Right lobe of liver (tissue), 6 donors: ENCODE measurements around the gene NDUFS8. TPM values are rescaled to one million over a fixed set of nuclear protein-coding genes. Genes with fewer than 3 reads are reported as not detected.

Experiments used
- ATAC-seq, 4 donors: fragments of 200-7000 bp; cut with Tn5 transposase; one replicate each; pipeline ENCODE4 v1.9.1; 2020; ENCODE audit warnings: mild to moderate bottlenecking in 4 of 4, moderate library complexity in 4 of 4
- DNase-seq, 3 donors: peaks; one replicate each; pipeline ENCODE4 v3.0.0-alpha.2; 2020
- H3K27ac ChIP-seq, 3 donors: fragments of 200-600 bp; one replicate each; pipeline ENCODE4 v1.8.0; 2022
- H3K27me3 ChIP-seq, 2 donors: fragments of 200-600 bp; one replicate each; pipeline ENCODE4 v1.8.0; 2022
- H3K36me3 ChIP-seq, 4 donors: fragments of 200-600 bp; sonication (generic) in 1 of 4; one replicate each; pipeline versions ENCODE4 v1.5.1 to v1.8.0; 2017 to 2022; ENCODE audit warnings: control low read depth in 1 of 4
- H3K4me1 ChIP-seq, 4 donors: fragments of 200-600 bp; sonication (generic) in 1 of 4; one replicate each; pipeline versions ENCODE4 v1.5.1 to v1.8.0; 2017 to 2022; ENCODE audit warnings: control low read depth in 1 of 4
- H3K4me3 ChIP-seq, 3 donors: fragments of 200-600 bp; one replicate each; pipeline ENCODE4 v1.8.0; 2022
- H3K9me3 ChIP-seq, 4 donors: fragments of 200-600 bp; sonication (generic) in 1 of 4; one replicate each; pipeline versions ENCODE4 v1.5.1 to v1.8.0; 2017 to 2022; ENCODE audit warnings: control low read depth in 1 of 4
- POLR2A ChIP-seq: fragments of 450-650 bp; IDR thresholded peaks from one replicate; pipeline ENCODE4 v1.6.1; 2017; ENCODE audit warnings: antibody characterized with exemption, mild to moderate bottlenecking
- WGBS: methylation state at CpG from one replicate; pipeline ENCODE4 v1.1.6; 2018; ENCODE audit warnings: low coverage, low lambda C conversion rate; ENCODE audit not compliant: insufficient coverage; ENCODE audit errors: missing lambda C conversion rate; 5-methylcytosine and 5-hydroxymethylcytosine counted together
- intact Hi-C, 2 donors: fragments of 100-400 bp; cut with DNase I; formaldehyde crosslinking; loops; one replicate each; pipeline versions ENCODE4 v1.11.2 to v1.14.1; 2022
- total RNA-seq, 6 experiments: library from RNA; depleted of rRNA in 2 of 6; stranded (reverse); fragments of >200 nt in 2 of 6; fragmentation: NEBNext Ultra II Directional in 3 of 6; extraction: Animal tissue kit (Norgen Biotek cat#: 25700) in 3 of 6; gene quantifications; one replicate each; pipeline versions ENCODE4 v1.1.0 to v1.2.4, GENCODE V29; 2016 to 2023
- TF ChIP-seq, protein P1 (sequence below), 4 donors: fragments of 200-600 bp in 3 of 4; fragments of 450-650 bp in 1 of 4; IDR thresholded peaks; one replicate each; pipeline versions ENCODE4 v1.5.1 to v1.8.0; 2016 to 2022; ENCODE audit warnings: antibody characterized with exemption in 4 of 4, mild to moderate bottlenecking in 2 of 4
- donor health status: DM: no; HTN: yes; CAD: no.
- donor health status: DM: no; HTN: no; CAD: no.
- donor health status: DM: no; HTN: no; CAD: no.
- donor health status: DM: no; HTN: yes; CAD: no.
- donor health status: DM: no; HTN: yes; CAD: no.

The NDUFS8 gene
- total RNA-seq, 6 experiments from 2014 or later: 61.9 to 159 (median 88.4) TPM

DNA sequence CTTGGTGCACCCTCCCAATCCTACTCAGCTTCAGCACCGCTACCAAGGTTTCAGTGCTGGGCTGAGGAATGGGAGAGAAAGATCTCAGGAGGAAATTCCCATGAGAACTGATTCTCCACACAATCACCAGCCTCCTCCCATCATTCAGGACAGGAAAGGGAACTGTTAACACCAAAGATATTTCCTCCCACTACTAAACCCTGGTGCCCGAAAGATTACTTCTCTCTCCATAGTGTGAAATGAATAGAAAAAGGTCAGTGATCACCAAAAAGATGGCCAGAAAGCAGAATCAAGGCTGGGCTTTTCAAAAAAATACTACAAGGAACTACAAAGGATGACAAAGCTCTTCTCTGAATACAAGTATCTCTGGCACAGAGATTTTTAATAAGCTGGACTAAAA lies 34.4 kb downstream of the NDUFS8 start:
- H3K27me3 ChIP-seq: no peaks in the 10 kb centered on the region
- no peak overlapping the region for H3K27ac ChIP-seq
- H3K36me3 ChIP-seq: peaks cover 0 to 93% (median 45%) of the 10 kb centered on the region in 4 donors
- no peaks in the 10 kb centered on the region for H3K9me3 ChIP-seq
- ATAC-seq: peak in 3 of 4 donors; percentile 28 to 34 (median 29)
- intact Hi-C loops: no loop called here
- 62% methylated on average over 2 of the region's 2 CpGs for WGBS
- TF ChIP-seq POLR2A: no peak
- TF ChIP-seq, protein P1, sequence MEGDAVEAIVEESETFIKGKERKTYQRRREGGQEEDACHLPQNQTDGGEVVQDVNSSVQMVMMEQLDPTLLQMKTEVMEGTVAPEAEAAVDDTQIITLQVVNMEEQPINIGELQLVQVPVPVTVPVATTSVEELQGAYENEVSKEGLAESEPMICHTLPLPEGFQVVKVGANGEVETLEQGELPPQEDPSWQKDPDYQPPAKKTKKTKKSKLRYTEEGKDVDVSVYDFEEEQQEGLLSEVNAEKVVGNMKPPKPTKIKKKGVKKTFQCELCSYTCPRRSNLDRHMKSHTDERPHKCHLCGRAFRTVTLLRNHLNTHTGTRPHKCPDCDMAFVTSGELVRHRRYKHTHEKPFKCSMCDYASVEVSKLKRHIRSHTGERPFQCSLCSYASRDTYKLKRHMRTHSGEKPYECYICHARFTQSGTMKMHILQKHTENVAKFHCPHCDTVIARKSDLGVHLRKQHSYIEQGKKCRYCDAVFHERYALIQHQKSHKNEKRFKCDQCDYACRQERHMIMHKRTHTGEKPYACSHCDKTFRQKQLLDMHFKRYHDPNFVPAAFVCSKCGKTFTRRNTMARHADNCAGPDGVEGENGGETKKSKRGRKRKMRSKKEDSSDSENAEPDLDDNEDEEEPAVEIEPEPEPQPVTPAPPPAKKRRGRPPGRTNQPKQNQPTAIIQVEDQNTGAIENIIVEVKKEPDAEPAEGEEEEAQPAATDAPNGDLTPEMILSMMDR (IDR thresholded peaks at IDR 0.05): no peak
- DNase-seq: peak in 1 of 3 donors; percentile 22
- H3K4me1 ChIP-seq: no peaks in the 10 kb centered on the region
- no peak overlapping the region for H3K4me3 ChIP-seq

DNA sequence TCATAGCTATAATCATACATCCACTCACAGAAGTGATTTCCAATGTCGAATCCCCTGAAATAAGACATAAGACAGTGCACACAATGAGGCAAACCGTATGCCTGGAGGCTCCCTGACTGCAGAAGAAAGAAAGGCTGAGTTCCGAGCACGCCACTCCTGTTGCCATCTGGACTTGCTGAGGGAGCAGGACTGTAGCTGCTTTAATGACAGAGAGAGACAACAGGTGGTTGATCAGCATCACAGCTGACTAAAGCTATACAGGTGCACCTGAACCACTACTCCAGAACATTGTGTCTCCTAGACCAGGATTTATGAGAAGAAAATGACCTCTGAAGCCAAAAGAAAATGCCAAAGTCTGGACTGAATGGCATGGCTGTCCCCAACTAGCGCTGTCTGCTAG lies 35.4 kb downstream of the NDUFS8 start:
- ATAC-seq (no peak), DNase-seq (peak in 1 of 3 donors; percentile 11)
- Histone ChIP-seq H3K27ac (no peak overlapping the region), H3K36me3 (peaks cover 0 to 95% (median 53%) of the 10 kb centered on the region in 4 donors), H3K27me3 (no peaks in the 10 kb centered on the region), H3K4me1 (no peaks in the 10 kb centered on the region), H3K9me3 (no peaks in the 10 kb centered on the region), H3K4me3 (no peak overlapping the region)
- intact Hi-C loops: no loop called here
- WGBS: 91% methylated on average over 5 of the region's 5 CpGs
- no peak for TF ChIP-seq POLR2A
- TF ChIP-seq, protein P1 (IDR thresholded peaks at IDR 0.05): no peak

DNA sequence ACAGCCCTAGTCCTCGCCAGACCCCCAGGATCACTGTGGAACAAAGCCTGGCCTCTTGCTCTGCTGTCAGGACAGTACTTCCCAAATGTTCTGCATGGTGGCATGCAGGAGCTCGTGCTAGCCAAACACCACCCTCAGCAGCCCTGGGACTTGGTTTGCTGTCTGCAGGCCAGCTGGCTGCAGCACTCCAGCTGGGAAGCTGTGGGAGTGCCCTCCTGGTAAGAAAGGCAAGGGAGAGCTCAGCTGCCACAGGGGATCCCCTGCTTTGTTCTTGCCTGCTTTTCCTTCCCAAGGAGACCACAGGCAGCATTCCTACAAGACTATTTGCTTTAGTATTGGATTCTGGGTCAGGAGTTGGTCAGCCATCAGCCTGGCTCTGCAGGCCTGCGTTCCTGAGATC lies 36.3 kb downstream of the NDUFS8 start:
- ATAC-seq (peak in 2 of 4 donors; percentile 30 to 32), DNase-seq (peak in 1 of 3 donors; percentile 41)
- no peak overlapping the region for H3K27ac ChIP-seq
- H3K4me3 ChIP-seq: no peak overlapping the region
- WGBS: no CpG with 5 or more reads among the region's 3 CpGs
- intact Hi-C loops: no loop called here
- no peaks in the 10 kb centered on the region for H3K27me3 ChIP-seq
- no peaks in the 10 kb centered on the region for H3K9me3 ChIP-seq
- peaks cover 0 to 93% (median 52%) of the 10 kb centered on the region in 4 donors for H3K36me3 ChIP-seq
- no peak for TF ChIP-seq POLR2A
- TF ChIP-seq, protein P1 (IDR thresholded peaks at IDR 0.05): no peak
- H3K4me1 ChIP-seq: no peaks in the 10 kb centered on the region

DNA sequence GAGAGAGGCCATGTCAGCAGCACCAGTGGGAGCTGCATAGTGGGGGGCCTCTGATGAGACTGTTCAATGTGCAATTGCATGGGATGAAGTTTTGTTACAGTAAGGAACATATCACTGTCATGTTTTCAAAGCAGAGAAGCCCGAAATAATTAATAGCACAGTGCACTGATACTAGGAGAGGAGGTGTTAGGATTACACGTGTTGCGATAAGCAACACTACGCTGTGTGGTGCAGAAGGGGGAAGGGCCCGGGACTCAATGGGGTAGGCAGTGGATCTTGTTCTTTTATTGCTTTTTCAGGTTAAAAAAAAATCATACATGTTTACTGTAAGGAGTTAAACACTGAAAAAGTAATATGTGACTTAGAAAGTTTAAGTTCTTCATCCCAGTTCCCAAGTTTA lies 37.5 kb downstream of the NDUFS8 start:
- intact Hi-C loops: no loop called here
- 90% methylated on average over 5 of the region's 5 CpGs for WGBS
- Histone ChIP-seq H3K4me3 (no peak overlapping the region), H3K9me3 (no peaks in the 10 kb centered on the region), H3K36me3 (peaks cover 0 to 92% (median 49%) of the 10 kb centered on the region in 4 donors), H3K4me1 (no peaks in the 10 kb centered on the region), H3K27me3 (no peaks in the 10 kb centered on the region), H3K27ac (no peak overlapping the region)
- TF ChIP-seq, protein P1 (IDR thresholded peaks at IDR 0.05): no peak
- no peak for TF ChIP-seq POLR2A
- DNase-seq (no peak), ATAC-seq (no peak)
